ENCODE data around the gene GPER1.
A peak's percentile ranks its signal among the peaks of the same experiment; 100 is the strongest.
"Not testable (repeated sequence)": the region's sequence is repeated elsewhere in the genome, so short reads cannot be mapped to it uniquely, and the experiment has no call there.

The GPER1 gene

GRCh38 chr7:1120791-1121190 is 32.9 kb downstream of the GPER1 start:
- DNase-seq (ENCODE audit: low spot score): no peak

GRCh38 chr7:1121476-1121875 is 33.6 kb downstream of the GPER1 start:
- DNase-seq (ENCODE audit: low spot score): no peak

DNA sequence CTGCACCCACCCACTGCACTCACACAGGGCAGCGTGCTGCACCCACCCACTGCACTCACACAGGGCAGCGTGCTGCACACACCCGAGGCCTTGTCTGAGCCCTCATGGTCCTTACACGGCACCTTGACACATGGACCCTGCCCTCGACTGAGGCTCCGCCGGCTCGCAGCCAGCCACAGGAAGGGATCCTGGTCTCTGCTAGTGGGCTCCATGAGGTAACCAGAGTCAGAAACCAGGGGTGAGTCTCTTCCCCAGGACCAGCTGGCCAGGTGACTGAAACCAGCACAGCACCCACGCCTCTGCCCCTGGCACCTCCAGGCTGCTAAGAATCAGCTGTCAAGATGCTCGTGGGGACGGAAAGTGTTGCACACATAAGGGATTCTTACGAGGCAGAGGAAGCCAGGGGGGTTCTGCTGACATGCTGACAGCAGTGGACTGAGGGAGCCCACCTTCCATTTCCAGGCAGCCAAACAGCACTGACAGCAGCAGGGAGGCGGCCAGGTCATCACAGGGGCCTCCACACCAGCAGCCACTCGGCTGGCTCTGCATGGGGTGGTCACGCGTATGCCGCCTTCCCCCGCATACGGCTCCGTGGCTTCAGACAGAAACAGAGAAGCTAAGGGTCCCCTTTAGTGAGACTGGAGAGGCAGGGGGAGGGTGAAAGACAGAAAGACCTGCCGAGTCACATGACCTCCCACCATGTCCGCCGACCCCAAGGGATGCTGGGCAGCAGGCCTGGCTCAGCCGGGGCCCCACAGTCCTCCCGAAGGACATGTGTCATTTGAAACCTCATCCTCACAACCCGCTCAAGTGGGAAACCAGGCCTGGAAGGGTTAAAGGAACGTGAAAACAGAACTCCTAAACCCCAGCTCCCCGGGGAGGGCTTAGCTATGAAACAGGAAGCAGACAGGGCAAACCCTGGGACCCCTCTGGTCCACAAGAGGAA is 34.2 kb downstream of the GPER1 start:
- DNase-seq (ENCODE audit: low spot score): no peak

DNA sequence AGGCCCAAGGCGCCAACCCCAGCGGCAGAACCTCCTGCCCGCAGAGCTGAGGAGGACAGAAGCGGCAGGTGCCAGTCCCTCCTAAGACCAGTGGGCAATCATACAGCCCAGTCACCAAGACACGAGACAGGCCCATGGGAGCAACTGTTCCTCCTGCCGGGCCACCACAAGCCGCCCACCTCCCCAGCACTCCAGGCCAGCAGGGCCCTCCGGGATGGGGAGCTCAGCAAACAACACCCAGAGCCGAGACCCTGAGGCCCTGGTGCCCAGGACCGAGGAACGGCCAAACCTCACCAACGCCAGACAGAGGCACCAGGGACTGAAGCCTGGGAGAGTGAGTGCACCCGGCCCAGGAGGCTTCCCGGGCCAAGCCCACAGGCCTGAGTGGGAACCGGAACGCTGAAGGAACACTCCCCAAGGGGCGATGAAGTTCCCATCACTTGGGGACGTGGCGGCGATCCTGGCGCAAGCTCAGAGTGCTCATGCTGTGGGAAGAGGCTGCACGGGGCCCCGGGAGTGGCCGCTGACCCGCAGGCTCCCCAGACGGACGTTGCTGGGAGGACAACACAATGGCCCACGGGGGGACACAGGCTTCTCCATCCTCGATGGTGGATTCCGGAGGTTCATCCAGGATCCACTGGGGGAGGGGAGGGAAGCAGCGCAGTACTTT is 35.1 kb downstream of the GPER1 start:
- DNase-seq (ENCODE audit: low spot score): no peak

DNA sequence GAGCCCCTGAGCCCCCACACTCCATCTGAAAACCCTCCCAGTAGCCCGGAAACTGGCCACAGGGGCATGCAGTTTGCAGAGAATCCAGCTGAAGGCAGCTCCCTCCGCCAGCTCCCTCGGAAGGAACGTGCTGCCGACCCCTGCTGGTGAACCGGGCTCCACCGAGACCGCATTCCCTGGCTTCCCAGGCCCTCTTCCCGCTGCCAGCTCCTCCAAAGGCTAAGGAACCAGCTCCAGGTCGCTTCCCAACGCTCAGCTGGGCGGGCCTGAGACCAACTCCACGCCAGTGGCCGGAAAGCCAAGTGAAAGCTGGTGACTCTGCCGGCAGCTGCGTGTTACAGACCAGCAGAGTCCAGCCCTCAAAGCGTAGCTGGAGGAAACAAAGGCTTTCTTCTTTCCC is 35.8 kb downstream of the GPER1 start:
- peak; percentile 20 for DNase-seq (ENCODE audit: low spot score)

DNA sequence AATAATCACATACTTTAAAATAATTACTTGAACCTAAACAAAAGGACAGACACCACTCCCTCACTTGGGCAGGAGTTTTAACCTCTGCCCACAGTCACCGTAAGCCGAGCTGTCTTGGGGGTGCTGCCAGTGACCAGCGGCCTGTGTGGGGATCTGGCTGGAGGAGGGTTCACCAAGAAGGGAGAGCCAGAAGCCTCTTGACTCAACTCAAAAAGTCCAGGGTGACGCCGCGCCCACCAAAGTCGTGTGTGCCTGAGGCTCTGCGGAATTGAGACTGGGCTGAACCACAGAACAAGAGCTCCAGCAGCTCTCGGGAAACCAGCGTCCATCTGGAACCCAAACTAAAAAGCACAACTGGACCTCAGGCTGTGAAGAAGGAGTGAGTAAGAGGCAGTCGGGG is 36.3 kb downstream of the GPER1 start:
- no peak for DNase-seq (ENCODE audit: low spot score)

- no peak for DNase-seq (ENCODE audit: low spot score)
Observed at GRCh38 chr7:1124816-1125602, 37.1 kb downstream of the GPER1 start.

DNA sequence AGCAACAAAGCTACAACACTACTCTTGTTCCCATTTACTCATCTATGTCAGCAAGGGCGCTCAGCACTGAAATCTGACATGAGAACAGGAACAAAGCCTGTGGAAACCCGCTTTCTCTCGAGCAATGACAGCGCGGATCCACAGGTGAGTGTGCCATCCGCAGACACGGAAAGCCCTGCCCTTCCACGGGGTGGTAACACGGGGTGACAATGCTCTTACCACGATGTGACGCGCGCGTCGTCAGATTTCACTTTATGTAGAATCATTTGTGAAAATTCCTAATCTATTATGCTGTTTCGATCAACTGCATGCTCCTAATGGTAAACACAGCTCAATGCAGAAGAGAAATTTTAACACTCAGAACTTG is 37.7 kb downstream of the GPER1 start:
- DNase-seq (ENCODE audit: low spot score): no peak

DNA sequence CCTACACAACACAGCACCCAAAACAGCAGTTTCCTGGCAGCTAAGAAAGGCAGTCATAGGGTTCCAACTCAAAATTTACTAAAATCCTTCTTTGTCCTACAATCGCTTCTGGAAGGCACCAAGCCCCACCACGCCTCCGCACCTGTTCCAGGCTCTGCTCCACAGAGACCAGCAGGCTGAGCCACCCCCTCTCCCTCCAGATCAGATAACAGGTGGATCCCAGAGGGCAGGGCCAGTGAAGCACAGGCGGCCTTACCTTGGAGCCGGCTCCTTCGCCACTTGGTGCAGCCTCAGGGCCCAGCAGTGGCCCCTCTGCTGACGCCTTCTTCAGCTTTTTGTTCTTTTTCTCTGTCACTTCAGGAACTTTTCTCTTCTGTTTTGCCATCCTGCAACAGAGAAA is 39.1 kb downstream of the GPER1 start:
- no peak for DNase-seq (ENCODE audit: low spot score)

GRCh38 chr7:1129431-1129830 is 41.5 kb downstream of the GPER1 start:
- no peak for DNase-seq (ENCODE audit: low spot score)

DNA sequence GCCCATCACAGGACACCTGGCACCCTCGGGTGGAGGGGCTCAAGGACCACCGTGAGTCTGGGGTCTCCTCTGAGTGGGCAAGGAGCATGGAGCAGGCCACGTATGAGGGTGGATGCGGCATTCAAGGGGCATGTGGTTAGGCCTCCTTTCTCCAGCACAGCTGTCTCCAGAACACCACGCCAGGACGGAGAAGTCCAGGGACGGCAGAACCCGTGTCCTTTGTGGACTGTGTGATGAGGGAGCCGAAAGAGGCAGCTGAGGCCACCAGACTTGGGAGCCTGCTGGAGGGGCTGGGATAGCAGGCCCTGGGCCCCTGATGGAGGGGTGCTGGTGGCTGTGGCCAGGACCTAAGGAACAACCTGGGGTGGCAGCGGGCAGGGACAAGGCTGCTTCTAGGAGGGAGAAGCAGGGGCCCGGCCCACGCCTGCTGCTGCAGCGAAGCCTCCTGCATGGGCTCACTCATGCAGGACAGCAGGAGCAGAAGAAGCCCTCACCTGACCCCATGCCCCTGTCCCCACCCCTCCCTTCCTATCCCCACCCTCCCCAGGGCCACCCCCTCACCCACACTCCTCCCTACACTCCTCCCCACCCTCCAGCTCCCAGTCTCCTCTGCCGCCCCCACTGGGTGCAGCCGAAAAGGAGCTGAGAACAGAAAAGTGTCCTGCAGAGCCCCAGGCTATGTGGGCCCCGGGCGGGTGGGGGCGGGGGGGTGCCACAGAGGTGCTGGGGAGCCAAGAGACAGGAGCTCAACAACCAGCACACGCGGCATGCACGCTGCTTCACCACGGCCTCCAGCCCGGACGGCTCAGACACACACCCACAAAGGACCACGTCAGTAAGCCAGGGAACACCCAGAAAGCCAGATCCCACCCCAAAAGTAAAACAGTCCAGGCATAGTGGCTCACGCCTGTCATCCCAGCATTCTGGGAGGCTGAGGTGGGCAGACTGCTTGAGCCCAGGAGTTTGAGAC is 42.4 kb downstream of the GPER1 start:
- DNase-seq (ENCODE audit: low spot score): no peak

DNA sequence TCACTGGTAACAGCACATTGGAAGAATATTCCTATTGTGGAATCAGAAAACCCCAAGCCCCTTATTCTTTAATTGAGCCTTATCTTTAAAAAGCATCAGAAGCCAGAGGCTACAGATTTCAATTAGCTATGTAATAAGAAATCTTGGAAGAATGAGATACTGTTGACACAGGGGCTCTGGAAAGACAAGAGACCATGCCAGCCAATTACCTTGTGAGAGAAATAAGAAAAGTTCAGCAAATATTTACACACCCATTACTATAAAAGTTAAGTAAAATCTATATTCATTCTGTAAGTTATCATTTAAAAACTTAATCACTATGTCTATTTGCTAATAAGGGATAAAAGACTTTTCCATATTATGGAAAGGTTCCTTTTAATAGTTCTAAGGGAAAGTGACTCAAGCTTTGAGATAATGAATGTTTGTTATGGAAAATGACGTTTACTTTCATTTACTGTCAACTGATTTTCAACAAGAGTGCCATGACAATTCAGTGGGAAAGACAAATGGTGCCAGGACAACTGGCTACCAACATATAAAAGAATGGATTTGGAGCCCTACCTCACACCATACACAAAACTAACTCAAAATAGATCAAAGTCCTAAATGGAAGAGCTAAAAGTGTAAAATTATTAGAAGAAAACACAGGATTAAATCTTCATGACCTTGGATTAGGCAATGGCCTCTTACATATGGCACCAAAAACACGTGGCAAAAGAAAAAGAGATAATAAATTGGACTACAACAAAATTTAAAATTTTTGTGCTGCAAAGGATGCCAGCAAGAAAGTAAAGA is 43.8 kb downstream of the GPER1 start:
- DNase-seq (ENCODE audit: low spot score): no peak

- DNase-seq (ENCODE audit: low spot score): no peak
Observed at GRCh38 chr7:1134951-1135350, 47.0 kb downstream of the GPER1 start.

- no peak for DNase-seq (ENCODE audit: low spot score)
Observed at GRCh38 chr7:1136841-1137516, 49.1 kb downstream of the GPER1 start.

GRCh38 chr7:1137517-1138167 is 49.7 kb downstream of the GPER1 start:
- DNase-seq (ENCODE audit: low spot score): no peak

GRCh38 chr7:1140476-1141104 is 52.7 kb downstream of the GPER1 start:
- no peak for DNase-seq (ENCODE audit: low spot score)

DNA sequence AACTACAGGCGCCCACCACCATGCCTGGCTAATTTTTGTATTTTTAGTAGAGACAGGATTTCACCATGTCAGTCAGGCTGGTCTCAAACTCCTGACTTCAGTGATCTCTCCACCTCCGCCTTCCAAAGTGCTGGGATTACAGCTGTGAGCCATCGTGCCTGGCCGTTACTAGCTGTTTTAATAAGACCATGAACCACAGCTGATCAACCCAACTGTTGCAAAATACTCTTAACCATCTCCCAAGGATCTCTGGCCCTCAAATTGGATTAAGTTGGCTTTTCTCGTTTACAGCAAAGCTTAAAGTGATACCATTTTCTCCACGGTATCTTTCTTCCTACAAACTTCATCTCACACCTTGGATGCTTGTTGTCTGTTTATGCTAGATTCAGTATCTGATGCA is 53.7 kb downstream of the GPER1 start:
- DNase-seq (ENCODE audit: low spot score): no peak

- DNase-seq (ENCODE audit: low spot score): no peak
Observed at GRCh38 chr7:1142051-1142635, 54.2 kb downstream of the GPER1 start.

DNA sequence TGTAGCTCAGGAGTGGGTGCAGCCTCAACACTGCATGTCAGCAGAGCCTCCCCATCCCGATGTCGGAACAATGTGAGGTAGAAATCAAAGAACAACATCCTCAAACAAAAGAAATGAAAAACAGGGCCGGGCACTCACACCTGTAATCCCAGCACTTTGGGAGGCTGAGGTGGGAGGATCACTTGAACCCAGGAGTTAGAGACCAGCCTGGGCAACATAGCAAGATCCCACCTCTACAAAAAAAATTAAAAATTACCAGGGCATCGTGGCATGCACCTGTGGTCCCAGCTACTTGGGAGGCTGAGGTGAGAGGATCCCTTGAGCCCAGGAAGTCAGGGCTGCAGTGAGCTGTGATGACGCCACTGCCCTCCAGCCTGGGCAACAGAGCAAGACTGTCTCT is 55.1 kb downstream of the GPER1 start:
- DNase-seq (ENCODE audit: low spot score): not testable (repeated sequence)
